Head of caudate nucleus (tissue), 42 donors: ENCODE data around the gene IFT22.
A peak's percentile ranks its signal among the peaks of the same experiment; 100 is the strongest.
"Not testable (repeated sequence)": the region's sequence is repeated elsewhere in the genome, so short reads cannot be mapped to it uniquely, and the experiment has no call there.

Source experiments
- DNase-seq, 42 donors: peaks; one replicate each; pipeline versions ENCODE4 v3.0.0 to v3.0.0-alpha.2; 2020 to 2021; ENCODE audit warnings: mixed read lengths in 7 of 42
- intact Hi-C: fragments of 100-400 bp; cut with DNase I; formaldehyde crosslinking; loops from one replicate; pipeline ENCODE4 v1.15.0; 2022

Gene IFT22

DNA sequence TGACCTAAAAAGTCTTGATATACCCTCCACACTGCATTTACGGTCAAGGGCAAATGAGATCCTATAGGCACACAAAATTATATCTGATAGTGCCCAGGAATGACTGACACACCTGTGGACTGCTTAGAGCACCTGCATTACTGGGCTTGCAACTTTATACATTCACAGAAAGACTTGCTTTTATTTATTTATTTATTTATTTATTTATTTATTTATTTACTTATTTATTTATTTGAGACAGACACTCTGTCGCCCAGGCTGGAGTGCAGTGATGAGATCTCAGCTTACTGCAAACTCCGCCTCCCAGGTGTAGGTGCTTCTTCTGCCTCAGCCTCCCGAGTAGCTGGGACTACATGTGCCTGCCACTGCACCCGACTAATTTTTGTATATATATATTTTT, 6.5 kb upstream of the IFT22 start:
- no peak for DNase-seq
- intact Hi-C loops: no loop called here

DNA sequence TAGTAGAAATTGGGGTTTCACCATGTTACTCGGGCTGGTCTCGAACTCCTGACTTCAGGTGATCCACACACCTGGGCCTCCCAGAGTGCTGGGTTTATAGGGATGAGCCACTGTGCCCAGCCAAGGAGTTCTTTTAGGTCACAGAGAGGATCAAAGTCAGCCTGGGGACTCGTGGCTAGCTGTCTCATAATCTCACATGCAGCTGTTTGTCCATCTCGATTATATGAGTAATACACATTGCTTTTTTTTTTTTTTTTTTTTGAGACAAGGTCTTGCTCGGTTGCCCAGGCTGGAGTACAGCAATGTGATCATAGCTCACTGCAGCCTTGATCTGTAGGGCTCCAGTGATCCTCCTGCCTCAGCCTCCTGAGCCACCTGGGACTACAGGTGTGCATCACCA, 2.2 kb downstream of the IFT22 start:
- intact Hi-C loops: no loop called here
- no peak for DNase-seq

DNA sequence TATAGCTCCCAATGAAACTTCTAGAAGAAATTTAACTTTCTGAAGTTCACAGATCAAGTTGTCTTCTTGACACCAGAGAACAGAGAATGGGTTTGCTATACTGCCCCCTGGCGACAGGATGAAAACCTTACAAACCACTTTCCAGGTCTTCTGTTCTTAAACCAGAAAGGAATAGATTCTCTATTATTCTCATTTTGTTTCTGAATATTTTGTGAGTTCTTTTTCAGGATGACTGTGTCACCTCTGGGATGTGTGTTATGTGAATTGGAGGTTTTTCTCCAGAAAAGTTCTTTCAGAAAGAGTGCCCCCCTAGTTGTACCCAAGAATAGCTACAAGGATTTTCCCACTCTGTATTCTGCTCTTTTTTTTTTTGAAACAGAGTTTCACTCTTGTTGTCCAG, 6.3 kb downstream of the IFT22 start:
- DNase-seq: peak in 36 of 42 donors; percentile 9 to 82 (median 54)
- intact Hi-C loops: no loop called here

DNA sequence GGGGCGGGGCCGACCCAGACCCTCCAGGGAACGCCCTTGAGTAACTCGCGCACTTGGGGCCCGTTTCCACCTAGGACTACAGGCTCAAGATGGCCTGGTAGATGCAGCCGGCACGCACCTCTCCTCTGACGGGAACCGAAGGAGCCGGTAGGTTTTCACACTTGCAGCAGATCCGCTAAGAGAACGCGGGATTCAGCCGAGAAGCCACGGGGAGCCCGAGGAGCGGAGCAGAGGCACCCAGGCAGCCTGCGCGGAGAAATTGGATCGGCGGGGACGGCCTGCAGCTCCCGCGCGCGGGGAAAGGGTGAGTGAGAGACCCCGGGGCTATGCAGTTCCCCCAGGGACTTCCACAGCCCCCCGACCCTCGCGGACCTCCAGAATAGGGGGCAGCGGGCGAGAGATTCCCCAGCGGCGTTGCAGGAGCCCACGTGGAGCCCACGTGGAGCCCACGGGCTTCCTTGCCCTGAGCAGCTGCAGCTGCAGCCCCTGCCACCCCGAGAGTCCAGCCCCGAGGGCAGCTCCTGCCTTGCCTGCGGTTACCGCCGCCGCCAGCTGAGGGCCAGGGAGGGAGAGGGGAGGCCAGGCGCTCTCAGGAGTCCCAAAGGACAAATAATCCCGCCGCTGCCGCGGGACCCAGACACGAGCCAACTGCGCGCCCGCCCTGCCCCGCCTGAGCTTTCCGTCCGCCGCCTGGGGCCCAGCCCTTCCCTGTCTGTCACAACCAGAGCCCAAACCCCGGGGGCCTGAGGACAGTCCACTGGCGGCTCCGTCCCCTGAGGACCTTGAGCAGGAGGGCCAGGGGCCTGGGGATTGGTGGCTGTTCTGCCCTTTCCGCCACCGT, 13.1 kb downstream of the IFT22 start:
- peak in 30 of 42 donors; percentile 4 to 64 (median 26) for DNase-seq
- intact Hi-C loops: no loop called here

DNA sequence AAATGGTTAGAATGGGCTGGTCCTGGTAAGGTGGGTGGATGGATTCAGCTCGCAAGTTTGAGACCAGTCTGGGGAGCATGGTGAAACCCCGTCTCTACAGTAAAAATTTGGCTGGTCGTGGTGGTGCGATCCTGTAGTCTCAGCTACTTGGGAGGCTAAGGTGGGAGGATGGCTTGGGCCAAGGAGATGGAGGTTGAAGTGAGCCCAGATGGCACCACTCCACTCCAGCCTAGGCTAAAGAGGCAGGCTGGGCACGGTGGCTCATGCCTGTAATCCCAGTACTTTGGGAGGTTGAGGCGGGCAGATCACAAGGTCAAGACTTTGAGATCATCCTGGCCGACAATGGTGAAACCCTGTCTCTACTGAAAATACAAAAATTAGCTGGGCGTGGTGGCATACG, 15.3 kb downstream of the IFT22 start:
- intact Hi-C loops: no loop called here
- DNase-seq: no peak

DNA sequence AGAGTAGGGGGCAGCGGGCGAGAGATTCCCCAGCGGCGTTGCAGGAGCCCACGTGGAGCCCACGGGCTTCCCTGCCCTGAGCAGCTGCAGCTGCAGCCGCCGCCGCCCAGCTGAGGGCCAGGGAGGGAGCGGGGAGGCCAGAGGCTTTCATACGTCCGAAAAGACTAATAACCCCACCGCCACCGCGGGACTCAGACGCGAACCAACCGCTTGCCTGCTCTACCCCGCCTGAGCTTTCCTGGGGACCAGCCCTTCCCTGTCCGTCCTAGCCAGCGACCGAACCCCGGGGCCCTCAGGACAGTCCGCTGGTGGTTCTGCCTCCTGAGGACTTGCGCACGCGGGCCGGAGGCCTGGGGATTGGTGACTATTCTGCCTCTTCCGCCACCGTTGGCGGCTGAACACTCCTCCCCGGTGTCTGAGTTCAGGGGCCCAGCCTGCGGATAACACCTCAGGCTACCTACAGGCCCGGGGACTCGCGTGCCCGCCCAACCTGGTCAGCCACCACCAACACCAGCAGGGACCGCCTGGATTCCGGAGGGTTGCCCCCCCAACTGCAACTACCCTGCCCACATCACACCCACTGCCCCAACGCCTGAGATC, 18.4 kb downstream of the IFT22 start:
- no peak for DNase-seq
- intact Hi-C loops: no loop called here

DNA sequence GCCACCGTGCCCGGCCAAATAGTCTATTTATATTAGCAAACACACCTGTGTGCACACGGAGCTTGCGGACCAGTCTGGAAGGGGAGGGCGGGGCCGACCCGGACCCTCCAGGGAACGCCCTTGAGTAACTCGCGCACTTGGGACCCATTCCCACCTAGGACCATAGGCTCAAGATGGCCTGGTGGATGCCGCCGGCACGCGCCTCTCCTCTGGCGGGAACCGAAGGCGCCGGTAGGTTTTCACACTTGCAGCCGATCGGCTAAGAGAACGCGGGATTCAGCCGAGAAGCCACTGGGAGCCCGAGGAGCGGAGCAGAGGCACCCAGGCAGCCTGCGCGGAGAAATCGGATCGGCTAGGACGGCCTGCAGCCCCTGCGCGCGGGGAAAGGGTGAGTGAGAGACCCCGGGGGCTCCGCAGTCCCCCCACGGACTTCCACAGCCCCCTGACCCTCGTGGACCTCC, 18.9 kb downstream of the IFT22 start:
- no peak for DNase-seq
- intact Hi-C loops: no loop called here

DNA sequence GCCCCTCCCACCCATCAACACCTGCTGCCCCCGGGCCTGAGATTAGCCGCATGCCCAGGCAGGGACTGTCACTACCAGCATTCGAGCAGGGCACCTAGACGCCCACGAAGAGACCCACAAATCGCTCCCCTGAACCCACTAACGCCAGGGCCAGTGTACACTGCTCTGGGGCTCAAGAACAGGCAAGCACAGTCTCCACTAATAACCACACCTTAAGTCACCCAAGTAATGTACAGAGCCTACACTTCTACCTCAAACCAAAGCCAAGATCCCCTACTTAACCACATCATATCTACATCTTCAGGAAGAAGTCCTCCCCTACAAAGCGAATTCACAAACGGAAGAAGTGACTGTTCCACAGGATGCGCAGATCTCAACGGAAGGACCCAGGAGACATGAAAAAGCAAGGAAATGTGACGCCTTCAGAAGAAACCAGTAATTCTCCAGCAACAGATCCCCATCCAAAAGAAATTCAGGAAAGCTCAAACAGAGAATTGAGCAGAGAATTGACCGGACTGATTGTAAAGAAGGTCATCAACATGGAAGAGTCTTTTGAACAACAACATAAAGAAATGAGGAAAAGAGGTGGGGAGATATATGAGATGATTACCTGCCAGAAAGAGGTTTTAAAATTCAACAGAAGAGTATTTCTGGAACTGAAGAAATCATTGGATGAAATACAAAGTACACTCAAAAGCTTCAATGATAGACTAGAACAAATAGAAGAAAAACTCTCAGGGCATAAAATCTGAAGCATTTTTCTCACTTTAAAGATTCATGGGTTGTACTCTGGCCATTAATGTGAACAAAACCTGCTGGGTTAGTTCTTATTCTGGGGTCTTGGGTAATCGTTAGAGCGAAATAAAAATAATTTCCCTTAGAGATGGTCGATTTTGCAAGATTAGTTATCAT, 20.9 kb downstream of the IFT22 start:
- intact Hi-C loops: no loop called here
- no peak for DNase-seq

DNA sequence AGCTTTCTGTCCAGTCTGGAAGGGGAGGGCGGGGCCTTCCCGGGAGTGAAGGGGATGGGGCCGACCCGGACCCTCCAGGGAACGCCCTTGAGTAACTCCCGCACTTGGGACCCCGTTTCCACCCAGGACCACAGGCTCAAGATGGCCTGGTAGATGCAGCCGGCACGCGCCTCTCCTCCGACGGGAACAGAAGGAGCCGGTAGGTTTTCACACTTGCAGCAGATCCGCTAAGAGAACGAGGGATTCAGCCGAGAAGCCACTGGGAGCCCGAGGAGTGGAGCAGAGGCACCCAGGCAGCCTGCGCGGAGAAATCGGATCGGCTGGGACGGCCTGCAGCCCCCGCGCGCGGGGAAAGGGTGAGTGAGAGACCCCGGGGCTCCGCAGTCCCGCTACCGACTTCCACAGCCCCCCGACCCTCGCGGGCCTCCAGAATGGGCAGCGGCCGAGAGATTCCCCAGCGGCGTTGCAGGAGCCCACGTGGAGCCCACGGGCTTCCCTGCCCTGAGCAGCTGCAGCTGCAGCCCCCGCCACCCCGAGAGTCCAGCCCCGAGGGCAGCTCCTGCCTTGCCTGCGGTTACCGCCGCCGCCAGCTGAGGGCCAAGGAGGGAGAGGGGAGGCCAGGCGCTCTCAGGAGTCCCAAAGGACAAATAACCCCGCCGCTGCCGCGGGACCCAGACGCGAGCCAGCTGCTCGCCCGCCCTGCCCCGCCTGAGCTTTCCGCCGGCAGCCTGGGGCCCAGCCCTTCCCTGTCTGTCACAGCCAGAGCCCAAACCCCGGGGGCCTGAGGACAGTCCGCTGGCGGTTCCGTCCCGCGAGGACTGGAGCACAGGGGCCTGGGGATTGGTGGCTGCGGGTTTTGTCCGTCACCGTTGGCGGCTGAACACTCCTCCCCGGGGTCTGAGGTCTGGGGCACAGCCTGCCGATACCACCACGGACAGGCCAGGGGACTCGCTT, 21.8 kb downstream of the IFT22 start:
- no peak for DNase-seq
- intact Hi-C loops: no loop called here

DNA sequence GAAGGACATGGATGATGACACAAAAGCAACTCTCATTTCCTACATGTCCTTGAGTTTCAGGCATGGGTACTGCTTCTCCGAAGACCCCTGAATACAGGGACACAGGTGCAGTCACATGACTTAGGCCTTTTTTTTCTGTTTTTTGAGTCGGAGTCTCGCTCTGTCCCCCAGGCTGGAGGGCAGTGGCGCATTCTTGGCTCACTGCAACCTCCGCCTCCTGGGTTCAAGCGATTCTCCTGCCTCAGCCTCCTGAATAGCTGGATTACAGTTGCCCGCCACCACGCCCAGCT, 26.8 kb downstream of the IFT22 start:
- DNase-seq: no peak
- intact Hi-C loops: no loop called here

DNA sequence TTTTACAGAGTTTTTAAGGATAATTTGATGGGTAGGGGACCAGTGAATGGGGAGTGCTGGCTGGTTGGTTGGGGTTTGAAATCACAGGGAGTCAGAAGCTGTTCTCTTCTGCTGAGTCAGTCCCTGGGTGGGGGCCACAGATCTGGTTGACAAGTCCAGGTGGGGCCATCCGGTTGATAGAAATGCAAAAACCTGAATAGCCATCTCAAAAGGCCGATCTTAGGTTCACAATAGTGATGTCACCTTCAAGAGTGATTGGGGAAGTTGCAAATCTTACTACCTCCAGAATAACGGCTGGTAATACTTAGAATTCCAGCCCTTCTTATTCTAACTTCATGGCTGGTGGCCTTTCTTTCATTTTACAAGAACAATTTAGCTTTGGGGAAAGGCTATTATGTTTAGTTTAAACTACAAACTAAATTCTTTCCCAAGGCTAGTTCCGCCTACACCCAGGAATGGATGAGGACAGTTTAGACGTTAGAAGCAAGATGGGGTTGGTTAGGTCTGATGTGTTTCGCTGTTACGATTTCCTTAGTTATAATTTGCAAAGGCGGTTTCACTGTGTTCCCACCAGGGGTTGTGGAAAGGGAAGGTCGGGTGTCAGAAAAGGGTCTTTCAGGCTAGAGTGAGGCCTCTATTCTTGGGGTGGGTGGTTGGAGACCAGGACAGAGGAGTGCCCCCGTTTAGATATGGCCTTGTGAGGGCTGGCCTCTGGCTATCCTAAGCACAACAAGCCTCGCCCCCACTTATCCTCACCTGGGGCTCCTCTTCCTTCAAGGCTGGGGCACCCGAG, 27.4 kb downstream of the IFT22 start:
- DNase-seq: no peak
- intact Hi-C loops: no loop called here

DNA sequence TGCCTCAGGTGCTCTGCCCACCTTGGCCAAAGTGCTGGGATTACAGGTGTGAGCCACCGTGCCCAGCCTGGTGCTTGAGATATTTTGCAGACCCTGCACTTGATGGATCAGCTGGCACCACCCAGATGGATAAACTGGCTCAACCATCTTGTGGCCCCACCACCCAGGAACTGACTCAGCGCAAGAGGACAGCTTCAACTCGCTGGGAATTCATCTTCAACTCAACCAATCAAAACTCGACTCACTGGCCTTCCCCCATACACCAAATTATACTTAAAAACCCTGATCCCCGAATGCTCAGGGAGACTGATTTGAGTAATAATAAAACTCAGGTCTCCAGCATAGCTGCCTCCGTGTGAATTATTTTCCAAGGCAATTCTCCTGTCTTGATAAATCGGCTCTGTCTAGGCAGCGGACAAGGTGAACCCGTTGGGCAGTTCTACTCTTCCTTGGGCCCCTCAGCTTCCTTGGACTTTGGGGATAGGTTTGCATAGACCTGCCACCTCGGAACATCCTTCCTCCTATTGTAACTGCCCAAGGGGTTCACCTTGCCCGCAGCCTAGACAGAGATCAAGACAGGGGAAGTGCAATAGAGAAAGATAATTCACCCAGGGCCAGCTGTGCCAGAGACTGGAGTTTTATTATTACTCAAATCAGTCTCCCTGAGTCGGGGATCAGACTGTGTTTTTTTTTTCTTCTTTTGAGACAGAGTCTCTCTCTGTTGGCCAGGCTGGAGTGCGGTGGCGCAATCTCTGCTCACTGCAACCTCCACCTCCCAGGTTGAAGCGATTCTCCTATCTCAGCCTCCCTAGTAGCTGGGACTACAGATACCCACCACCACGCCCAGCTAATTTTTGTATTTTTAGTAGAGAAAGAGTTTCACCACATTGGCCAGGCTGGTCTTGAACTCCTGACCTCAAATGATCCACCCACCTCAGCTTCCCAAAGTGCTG, 28.3 kb downstream of the IFT22 start:
- intact Hi-C loops, DNase-seq: not testable (repeated sequence)

DNA sequence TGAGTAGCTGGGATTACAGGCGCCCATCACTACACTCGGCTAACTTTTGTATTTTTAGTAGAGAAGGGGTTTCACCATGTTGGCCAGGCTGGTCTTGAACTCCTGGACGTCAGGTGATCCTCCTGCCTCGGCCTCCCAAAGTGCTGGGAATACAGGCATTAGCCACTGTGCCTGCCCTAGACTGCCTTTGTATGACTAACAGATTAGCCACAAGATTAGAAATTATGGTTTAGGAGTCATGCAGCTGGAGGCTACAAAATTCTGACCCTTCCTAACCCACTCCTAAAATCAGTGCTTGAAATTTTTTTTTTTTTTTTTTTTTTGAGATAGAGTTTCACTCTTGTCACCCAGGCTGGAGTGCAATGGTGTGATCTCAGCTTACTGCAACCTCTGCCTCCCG, 29.0 kb downstream of the IFT22 start:
- intact Hi-C loops, DNase-seq: not testable (repeated sequence)

DNA sequence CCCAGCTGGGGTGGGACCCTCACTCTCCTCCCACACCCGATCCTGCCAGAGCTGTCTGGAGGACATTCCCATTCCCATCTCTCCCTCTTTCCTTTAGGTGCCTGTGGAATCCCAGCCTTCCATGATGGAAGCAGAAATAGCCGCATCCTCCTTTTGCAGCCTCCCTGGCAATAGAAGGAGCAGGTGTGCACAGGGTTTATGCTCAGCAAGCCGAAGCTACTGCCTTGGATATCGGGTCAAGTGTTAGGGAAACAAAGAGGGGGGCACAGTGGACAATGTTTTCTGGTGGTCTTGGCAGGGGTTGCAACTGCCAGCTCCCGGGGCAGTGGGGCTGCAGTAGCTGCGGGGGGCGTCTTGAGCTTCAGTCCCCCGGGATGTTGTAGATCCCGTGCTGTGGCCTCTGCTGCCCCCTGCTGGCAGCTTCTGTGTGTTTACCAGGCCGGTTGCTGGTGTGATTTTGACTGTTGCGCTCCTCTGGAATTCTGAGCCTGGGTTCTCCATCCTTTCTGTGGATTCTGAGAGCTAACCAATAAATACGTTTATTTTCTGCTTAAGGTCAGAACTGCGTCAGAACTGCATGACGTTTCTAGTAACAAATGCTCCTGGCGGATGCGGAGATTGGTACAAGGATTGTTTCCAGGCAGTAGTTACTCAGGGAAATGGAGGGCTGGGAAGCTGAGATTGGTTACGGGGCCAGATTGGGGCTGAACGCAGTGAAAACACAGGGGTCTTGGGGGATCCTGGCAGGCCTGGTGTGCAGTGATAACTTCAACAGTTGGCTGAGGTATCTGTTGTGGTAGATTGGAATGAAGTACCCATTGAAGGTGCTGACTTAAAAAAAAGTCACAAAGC, 31.2 kb downstream of the IFT22 start:
- peak; percentile 39 to 90 (median 78) for DNase-seq
- intact Hi-C loops: not testable (repeated sequence)

DNA sequence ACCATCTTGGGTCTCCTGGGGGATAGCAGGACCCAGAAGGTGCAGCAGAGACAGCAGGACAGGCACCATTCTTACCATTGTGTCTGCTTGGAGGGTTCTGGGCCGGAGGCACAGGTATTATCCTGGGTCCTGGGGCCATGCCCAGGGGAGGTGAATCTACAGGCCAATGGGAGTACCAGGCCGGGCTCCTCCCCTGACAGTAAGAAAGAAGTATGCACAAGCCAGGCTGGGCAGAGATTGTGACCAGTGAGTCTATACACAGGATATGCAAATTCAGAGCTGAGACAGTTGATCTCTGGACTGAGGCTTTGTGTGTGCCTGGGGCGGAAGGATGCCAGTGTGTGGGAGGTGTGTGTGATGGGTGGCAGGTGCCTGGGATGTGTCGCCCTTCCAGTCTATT, 31.9 kb downstream of the IFT22 start:
- not testable (repeated sequence) for DNase-seq
- intact Hi-C loops: loop anchor here (5.0 to 10.0 kb wide), 2 partner anchors 75 to 147 kb away; partner anchors contain the start of genes PLOD3 and ZNHIT1

DNA sequence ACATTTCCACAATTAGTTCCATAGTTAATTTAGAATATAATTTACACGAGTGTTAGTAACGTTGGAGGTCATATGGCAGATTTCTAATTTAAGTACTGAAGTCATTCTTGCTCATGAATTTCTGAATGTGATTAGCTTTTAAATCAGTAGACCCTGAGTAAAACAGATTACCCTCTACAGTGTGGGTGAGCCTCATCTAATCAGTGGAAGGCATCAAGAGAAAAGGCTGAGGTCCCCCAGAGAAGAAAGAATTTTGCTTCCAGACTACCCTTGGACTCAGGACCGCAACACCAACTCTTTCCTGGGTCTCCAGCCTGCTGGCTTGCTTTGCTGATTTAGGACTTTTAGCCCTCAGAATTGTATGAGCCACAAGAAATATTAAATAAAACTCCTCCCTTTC, 33.2 kb downstream of the IFT22 start:
- DNase-seq: no peak
- intact Hi-C loops: loop anchor here (5.0 to 10.0 kb wide), 2 partner anchors 74 to 146 kb away; partner anchors contain the start of genes PLOD3 and ZNHIT1
